HCT116 (cell line): ENCODE results near the gene FBXL17.

Experiments
- CTCF ChIP-seq, 3 experiments: fragments of 200-600 bp in 1 of 3; sonication (generic) in 1 of 3; IDR thresholded peaks in 2 of 3; conservative IDR thresholded peaks in 1 of 3; 2 replicates each; pipeline ENCODE4 v1.5.1; 2012 to 2017; ENCODE audit warnings: low read depth in 2 of 3, low read length in 2 of 3, antibody characterized with exemption in 1 of 3, borderline replicate concordance in 1 of 3, control low read depth in 1 of 3, mild to moderate bottlenecking in 1 of 3, mixed read lengths in 1 of 3, mixed run types in 1 of 3, moderate library complexity in 1 of 3; ENCODE audit not compliant: insufficient read depth in 1 of 3
- EZH2 ChIP-seq: fragments of 200-600 bp; sonication (generic); IDR thresholded peaks from 2 replicates; pipeline ENCODE4 v1.6.1; 2017; ENCODE audit warnings: antibody characterized with exemption, mixed run types
- EZH2phosphoT487 ChIP-seq: fragments of 200-600 bp; IDR thresholded peaks from 2 replicates; pipeline ENCODE4 v1.6.1; 2018; ENCODE audit warnings: antibody characterized with exemption, borderline replicate concordance
- POLR2A ChIP-seq: IDR thresholded peaks from 2 replicates; pipeline ENCODE4 v1.7.0; 2011; ENCODE audit warnings: borderline replicate concordance; ENCODE audit not compliant: insufficient read depth, insufficient read length; ENCODE audit errors: extremely low read depth
- POLR2AphosphoS5 ChIP-seq: IDR thresholded peaks from 2 replicates; pipeline ENCODE4 v1.6.1; 2011; ENCODE audit warnings: mild to moderate bottlenecking, low read depth, low read length, moderate library complexity
- RAD21 ChIP-seq: IDR thresholded peaks from 2 replicates; pipeline ENCODE4 v1.6.1; 2012; ENCODE audit warnings: low read depth, mild to moderate bottlenecking
- SP1 ChIP-seq: IDR thresholded peaks from 2 replicates; pipeline ENCODE4 v1.6.1; 2012; ENCODE audit warnings: low read depth
- SRF ChIP-seq: IDR thresholded peaks from 2 replicates; pipeline ENCODE4 v1.6.1; 2012; ENCODE audit warnings: low read depth
- YY1 ChIP-seq: IDR thresholded peaks from 2 replicates; pipeline ENCODE4 v1.6.1; 2011; ENCODE audit warnings: low read length, low read depth, moderate library complexity, mild to moderate bottlenecking; ENCODE audit not compliant: insufficient replicate concordance; ENCODE audit errors: extremely low read depth
- ZFX ChIP-seq: fragments of 450-650 bp; IDR thresholded peaks from 2 replicates; pipeline ENCODE4 v1.6.1; 2017
- ZNF274 ChIP-seq: fragments of 200-500 bp; sonication (Bioruptor generic); IDR thresholded peaks from 2 replicates; pipeline ENCODE4 v1.6.1; 2014; ENCODE audit warnings: mild to moderate bottlenecking, low read depth, low read length, inconsistent platforms

GRCh38 chr5:108255468-108255867 is 126.4 kb downstream of the FBXL17 start:
- TF ChIP-seq POLR2AphosphoS5 (no peak), EZH2phosphoT487 (no peak), CTCF (IDR thresholded peaks at IDR 0.05 in 2 of 3, conservative IDR thresholded peaks at IDR 0.05 in 1 of 3; ENCODE audit: borderline replicate concordance in 1 of 3, insufficient read depth in 1 of 3, low read depth in 2 of 3, low read length in 2 of 3) (no peak), ZNF274 (no peak), SRF (no peak), RAD21 (no peak), SP1 (no peak), ZFX (no peak), POLR2A (no peak), YY1 (no peak), EZH2 (no peak)
